Mesendoderm (in vitro differentiated cells): ENCODE results near the gene HOGA1.

Experiments used
- DNase-seq: peaks from one replicate; pipeline ENCODE4 v3.0.0; 2013
- H2AK5ac ChIP-seq: 2 replicates; pipeline ENCODE4 v1.6.1; 2013; ENCODE audit warnings: low read length, inconsistent platforms
- H2BK120ac ChIP-seq: 2 replicates; pipeline ENCODE4 v1.6.1; 2013; ENCODE audit warnings: low read depth, mild to moderate bottlenecking, low read length, moderate library complexity, mixed read lengths
- H2BK15ac ChIP-seq: replicated peaks from 2 replicates; pipeline ENCODE4 v1.6.1; 2013; ENCODE audit warnings: low read depth, mild to moderate bottlenecking, moderate library complexity
- H2BK5ac ChIP-seq: 2 replicates; pipeline ENCODE4 v1.6.1; 2013; ENCODE audit warnings: low read length, inconsistent platforms
- H3K18ac ChIP-seq: 2 replicates; pipeline ENCODE4 v1.6.1; 2013; ENCODE audit warnings: mild to moderate bottlenecking, low read length, mixed read lengths
- H3K23ac ChIP-seq: one replicate; pipeline ENCODE4 v1.6.1; 2013; ENCODE audit warnings: low read length
- H3K27ac ChIP-seq: 2 replicates; pipeline ENCODE4 v1.5.1; 2013; ENCODE audit warnings: low read depth, mild to moderate bottlenecking, inconsistent platforms, low read length, moderate library complexity
- H3K27me3 ChIP-seq: 2 replicates; pipeline ENCODE4 v1.6.1; 2013; ENCODE audit warnings: low read length, control low read depth, mild to moderate bottlenecking, inconsistent platforms; ENCODE audit not compliant: insufficient read depth, poor library complexity
- H3K36me3 ChIP-seq: 2 replicates; pipeline ENCODE4 v1.6.1; 2013; ENCODE audit warnings: low read length, inconsistent platforms; ENCODE audit not compliant: control insufficient read depth, insufficient read depth
- H3K4ac ChIP-seq: one replicate; pipeline ENCODE4 v1.6.1; 2013; ENCODE audit warnings: low read depth, mild to moderate bottlenecking, low read length, moderate library complexity
- H3K4me1 ChIP-seq: 2 replicates; pipeline ENCODE4 v1.6.1; 2013; ENCODE audit warnings: low read depth, low read length, inconsistent platforms; ENCODE audit not compliant: control insufficient read depth
- H3K4me2 ChIP-seq: 2 replicates; pipeline ENCODE4 v1.6.1; 2013; ENCODE audit warnings: low read length
- H3K4me3 ChIP-seq: 2 replicates; pipeline ENCODE4 v1.5.1; 2013; ENCODE audit warnings: mild to moderate bottlenecking, low read length
- H3K56ac ChIP-seq: one replicate; pipeline ENCODE4 v1.6.1; 2013; ENCODE audit warnings: low read length
- H3K79me1 ChIP-seq: 2 replicates; pipeline ENCODE4 v1.6.1; 2013; ENCODE audit warnings: low read length, inconsistent platforms
- H3K79me2 ChIP-seq: 2 replicates; pipeline ENCODE4 v1.6.1; 2013; ENCODE audit warnings: mild to moderate bottlenecking, low read length; ENCODE audit not compliant: control insufficient read depth, insufficient read depth
- H3K9ac ChIP-seq: 2 replicates; pipeline ENCODE4 v1.6.1; 2013; ENCODE audit warnings: low read length, inconsistent platforms
- H4K5ac ChIP-seq: one replicate; pipeline ENCODE4 v1.6.1; 2013; ENCODE audit warnings: low read length
- H4K8ac ChIP-seq: one replicate; pipeline ENCODE4 v1.6.1; 2013; ENCODE audit warnings: low read depth, mild to moderate bottlenecking, control low read depth, low read length, moderate library complexity
- WGBS: extraction: QIAGEN DNeasy Blood & Tissue Kit; methylation state at CpG from one replicate; pipeline ENCODE4 v1.1.7; 2013; ENCODE audit warnings: low lambda C conversion rate, missing lambda C conversion rate; ENCODE audit not compliant: insufficient coverage; ENCODE audit errors: extremely low coverage; 5-methylcytosine and 5-hydroxymethylcytosine counted together

The HOGA1 gene

GRCh38 chr10:97539523-97540200, 44.5 kb upstream of the HOGA1 start:
- H4K5ac ChIP-seq, result no peak overlapping the region
- no peak overlapping the region for H3K4ac ChIP-seq
- H3K23ac ChIP-seq, result no peak overlapping the region
- peaks cover 8% of the 10 kb centered on the region for H3K79me1 ChIP-seq
- H3K56ac ChIP-seq, result peak overlapping the region; percentile 61
- H3K4me2 ChIP-seq, result no peak overlapping the region
- H2BK5ac ChIP-seq, result no peak overlapping the region
- no CpG with 5 or more reads among the region's 6 CpGs for WGBS
- no peak overlapping the region for H3K9ac ChIP-seq
- no peaks in the 10 kb centered on the region for H3K36me3 ChIP-seq
- no peak overlapping the region for H3K27ac ChIP-seq
- no peak overlapping the region for H3K18ac ChIP-seq
- no peak overlapping the region for H4K8ac ChIP-seq
- H3K27me3 ChIP-seq, result no peaks in the 10 kb centered on the region
- H2BK15ac ChIP-seq, result no peak overlapping the region
- DNase-seq, result peak; percentile 96
- H3K79me2 ChIP-seq, result no peaks in the 10 kb centered on the region
- peaks cover 7% of the 10 kb centered on the region for H3K4me1 ChIP-seq
- no peak overlapping the region for H3K4me3 ChIP-seq
- H2AK5ac ChIP-seq, result no peak overlapping the region
- H2BK120ac ChIP-seq, result no peak overlapping the region

GRCh38 chr10:97540669-97541500, 43.3 kb upstream of the HOGA1 start:
- Histone ChIP-seq H3K4me1 (peaks cover 7% of the 10 kb centered on the region), H2AK5ac (peak overlapping the region; percentile 78), H3K9ac (no peak overlapping the region)

GRCh38 chr10:97542169-97543024, 41.8 kb upstream of the HOGA1 start:
- Histone ChIP-seq H2BK120ac (no peak overlapping the region), H2AK5ac (no peak overlapping the region), H4K5ac (no peak overlapping the region), H3K56ac (peak overlapping the region; percentile 54), H3K4me2 (no peak overlapping the region), H4K8ac (no peak overlapping the region), H3K23ac (peak overlapping the region; percentile 87), H3K36me3 (no peaks in the 10 kb centered on the region), H3K79me2 (no peaks in the 10 kb centered on the region), H3K27ac (peak overlapping the region; percentile 41), H3K9ac (no peak overlapping the region), H3K79me1 (peaks cover 6% of the 10 kb centered on the region), H3K4me1 (peaks cover 7% of the 10 kb centered on the region), H2BK5ac (peak overlapping the region; percentile 19), H3K4ac (no peak overlapping the region), H3K4me3 (no peak overlapping the region), H3K27me3 (no peaks in the 10 kb centered on the region), H3K18ac (peak overlapping the region; percentile 41), H2BK15ac (no peak overlapping the region)
- peak; percentile 94 for DNase-seq
- WGBS, result no CpG with 5 or more reads among the region's 9 CpGs

More at GRCh38 chr10:97540669-97541500, 43.3 kb upstream of the HOGA1 start:
- H2BK15ac ChIP-seq, result no peak overlapping the region
- no peak overlapping the region for H4K5ac ChIP-seq
- no peak overlapping the region for H3K4ac ChIP-seq
- no peak overlapping the region for H2BK120ac ChIP-seq
- H3K4me2 ChIP-seq, result no peak overlapping the region
- H2BK5ac ChIP-seq, result no peak overlapping the region
- H4K8ac ChIP-seq, result no peak overlapping the region
- H3K27me3 ChIP-seq, result no peaks in the 10 kb centered on the region
- peak overlapping the region; percentile 1 for H3K23ac ChIP-seq
- H3K36me3 ChIP-seq, result no peaks in the 10 kb centered on the region
- WGBS, result no CpG with 5 or more reads among the region's 14 CpGs
- H3K79me2 ChIP-seq, result no peaks in the 10 kb centered on the region
- H3K4me3 ChIP-seq, result no peak overlapping the region
- no peak overlapping the region for H3K27ac ChIP-seq
- H3K18ac ChIP-seq, result no peak overlapping the region
- H3K79me1 ChIP-seq, result peaks cover 8% of the 10 kb centered on the region
- peak; percentile 63 for DNase-seq
- peak overlapping the region; percentile 60 for H3K56ac ChIP-seq

GRCh38 chr10:97543025-97543546, 41.1 kb upstream of the HOGA1 start:
- H2BK15ac ChIP-seq, result no peak overlapping the region
- H3K79me2 ChIP-seq, result no peaks in the 10 kb centered on the region
- H2BK120ac ChIP-seq, result no peak overlapping the region
- no peak overlapping the region for H3K9ac ChIP-seq
- no peak overlapping the region for H3K4ac ChIP-seq
- H3K18ac ChIP-seq, result peak overlapping the region; percentile 13
- H3K56ac ChIP-seq, result peak overlapping the region; percentile 51
- no CpG with 5 or more reads among the region's 10 CpGs for WGBS
- H3K4me2 ChIP-seq, result no peak overlapping the region
- H3K23ac ChIP-seq, result no peak overlapping the region
- no peaks in the 10 kb centered on the region for H3K27me3 ChIP-seq
- H3K4me3 ChIP-seq, result no peak overlapping the region
- no peak overlapping the region for H2BK5ac ChIP-seq
- no peak overlapping the region for H4K5ac ChIP-seq
- peak overlapping the region; percentile 41 for H3K27ac ChIP-seq
- H4K8ac ChIP-seq, result no peak overlapping the region
- DNase-seq, result peak; percentile 86
- no peaks in the 10 kb centered on the region for H3K36me3 ChIP-seq
- H3K4me1 ChIP-seq, result peaks cover 7% of the 10 kb centered on the region
- H3K79me1 ChIP-seq, result peaks cover 5% of the 10 kb centered on the region
- H2AK5ac ChIP-seq, result no peak overlapping the region

GRCh38 chr10:97546456-97547270, 37.5 kb upstream of the HOGA1 start:
- no peaks in the 10 kb centered on the region for H3K27me3 ChIP-seq
- WGBS, result no CpG with 5 or more reads among the region's 18 CpGs
- no peak overlapping the region for H4K5ac ChIP-seq
- no peaks in the 10 kb centered on the region for H3K36me3 ChIP-seq
- H3K4me2 ChIP-seq, result no peak overlapping the region
- H3K27ac ChIP-seq, result no peak overlapping the region
- no peaks in the 10 kb centered on the region for H3K79me2 ChIP-seq
- no peak overlapping the region for H2BK15ac ChIP-seq
- no peak overlapping the region for H3K9ac ChIP-seq
- DNase-seq, result no peak
- H3K79me1 ChIP-seq, result no peaks in the 10 kb centered on the region
- no peak overlapping the region for H2BK120ac ChIP-seq
- H2AK5ac ChIP-seq, result no peak overlapping the region
- no peak overlapping the region for H2BK5ac ChIP-seq
- no peak overlapping the region for H3K23ac ChIP-seq
- H3K18ac ChIP-seq, result no peak overlapping the region
- H3K4me1 ChIP-seq, result peaks cover 11% of the 10 kb centered on the region
- no peak overlapping the region for H3K4ac ChIP-seq
- H3K4me3 ChIP-seq, result no peak overlapping the region
- no peak overlapping the region for H4K8ac ChIP-seq
- no peak overlapping the region for H3K56ac ChIP-seq
